Nucleus accumbens (tissue), 56 donors: ENCODE data around the gene SGO2.
"Not testable (repeated sequence)": the region's sequence is repeated elsewhere in the genome, so short reads cannot be mapped to it uniquely, and the experiment has no call there.

Source experiments
- DNase-seq, 56 donors: peaks; one replicate each; lab custom pipeline; 2025; lab: John Stamatoyannopoulos, UW

SGO2 gene

GRCh38 chr2:200588076-200588678, 62.2 kb downstream of the SGO2 start:
- DNase-seq, result no peak

- no peak for DNase-seq
These were observed 64.1 kb downstream of the SGO2 start for GRCh38 chr2:200590090-200590489.

GRCh38 chr2:200591308-200591707, 65.3 kb downstream of the SGO2 start:
- no peak for DNase-seq

GRCh38 chr2:200592406-200593075, 66.5 kb downstream of the SGO2 start:
- DNase-seq, result no peak

- DNase-seq, result no peak
These were observed 67.9 kb downstream of the SGO2 start for GRCh38 chr2:200593905-200594304.

- DNase-seq, result no peak
These were observed 69.9 kb downstream of the SGO2 start for GRCh38 chr2:200595913-200596312.

- no peak for DNase-seq
These were observed 71.0 kb downstream of the SGO2 start for GRCh38 chr2:200596774-200597570.

GRCh38 chr2:200599206-200599605, 73.2 kb downstream of the SGO2 start:
- DNase-seq, result no peak

- no peak for DNase-seq
These were observed 74.7 kb downstream of the SGO2 start for GRCh38 chr2:200600549-200601225.

- no peak for DNase-seq
These were observed 76.6 kb downstream of the SGO2 start for GRCh38 chr2:200602584-200602983.

GRCh38 chr2:200603972-200604371, 78.0 kb downstream of the SGO2 start:
- DNase-seq, result no peak

- DNase-seq, result no peak
These were observed 78.7 kb downstream of the SGO2 start for GRCh38 chr2:200604571-200605255.

GRCh38 chr2:200608341-200609027, 82.5 kb downstream of the SGO2 start:
- DNase-seq, result no peak

GRCh38 chr2:200609028-200609614, 83.1 kb downstream of the SGO2 start:
- no peak for DNase-seq

- DNase-seq, result not testable (repeated sequence)
These were observed 84.2 kb downstream of the SGO2 start for GRCh38 chr2:200610217-200610616.

- DNase-seq, result no peak
These were observed 87.7 kb downstream of the SGO2 start for GRCh38 chr2:200613692-200614091.

- DNase-seq, result no peak
These were observed 88.2 kb downstream of the SGO2 start for GRCh38 chr2:200614249-200614648.

- DNase-seq, result no peak
These were observed 89.2 kb downstream of the SGO2 start for GRCh38 chr2:200615247-200615646.

GRCh38 chr2:200616193-200616592, 90.2 kb downstream of the SGO2 start:
- peak in 12 of 56 donors; percentile 0 to 28 (median 16) for DNase-seq
